GM21786 (cell line): ENCODE results near the gene RFXANK.
"Not testable (repeated sequence)": the region's sequence is repeated elsewhere in the genome, so short reads cannot be mapped to it uniquely, and the experiment has no call there.

Experiments
- ATAC-seq: cut with Tn5 transposase; IDR thresholded peaks from one replicate; pipeline ENCODE4 v1.9.1; 2021; ENCODE audit not compliant: unreplicated experiment

RFXANK gene

DNA sequence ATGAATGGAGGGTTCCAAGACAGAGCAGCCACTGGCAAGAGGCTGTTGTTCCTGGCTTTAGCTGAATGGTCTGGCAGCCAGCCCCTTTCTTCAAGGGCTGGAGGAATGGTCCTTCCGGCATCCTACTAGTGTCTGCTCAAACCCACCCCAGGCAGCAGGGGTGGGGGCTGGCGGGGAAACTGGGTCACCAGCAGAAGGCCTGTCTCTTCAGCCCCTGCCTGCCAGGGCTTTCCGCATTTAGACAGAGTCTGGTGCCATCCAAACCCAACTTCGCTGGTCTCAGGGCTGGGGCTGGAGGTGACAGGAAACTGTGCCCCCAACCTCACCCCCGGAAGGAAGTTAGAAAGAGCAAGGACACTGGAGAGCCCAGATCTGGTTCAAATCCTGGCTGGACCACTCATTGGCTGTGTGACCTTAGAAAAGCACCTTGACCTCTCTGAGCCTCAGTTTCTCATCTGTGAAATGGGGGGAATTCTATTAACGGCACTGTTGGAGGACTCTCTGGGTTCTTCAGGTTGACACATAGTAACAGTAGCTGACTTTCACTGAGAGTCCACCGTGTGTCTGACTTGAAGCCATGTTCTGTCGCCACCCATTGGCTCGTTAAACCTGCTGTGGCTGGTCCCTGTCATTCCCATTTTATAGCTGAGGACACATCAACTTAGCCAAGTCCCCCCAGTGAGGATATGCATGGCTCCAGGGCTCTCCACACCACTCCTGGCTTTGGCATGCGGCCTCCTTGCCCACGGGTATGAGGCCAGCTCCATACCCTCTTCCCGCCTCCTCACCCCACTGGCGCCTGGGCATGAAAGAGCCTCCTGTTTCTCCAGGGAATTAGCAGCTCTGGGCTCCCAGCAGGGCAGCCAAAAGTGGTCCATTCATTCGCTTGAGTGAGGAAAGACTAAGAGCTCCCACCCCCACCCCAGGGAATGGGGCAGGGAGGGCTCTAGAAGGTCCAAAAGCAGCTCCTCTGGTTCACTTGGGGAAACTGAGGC, 13.7 kb downstream of the RFXANK start:
- ATAC-seq = no peak

DNA sequence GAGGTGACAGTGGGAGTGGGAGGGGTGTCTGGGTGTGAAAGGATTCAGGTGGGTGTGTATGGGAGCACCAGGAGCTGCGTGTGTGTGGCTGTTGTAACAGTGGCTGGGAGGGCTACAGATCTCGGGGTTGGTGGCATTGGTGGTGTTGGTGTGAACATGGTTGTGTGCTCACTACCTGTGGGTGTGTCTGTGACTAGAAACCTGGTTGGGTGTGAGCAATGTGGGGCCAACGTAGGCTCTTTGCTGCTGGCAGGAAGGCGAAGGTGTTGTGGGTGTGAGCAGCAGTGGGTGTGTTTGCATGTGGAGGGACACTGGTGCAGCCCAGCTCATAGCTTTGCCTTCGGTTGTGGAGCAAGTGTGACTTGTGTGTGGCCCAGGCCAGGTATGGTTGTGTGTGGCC, 14.9 kb downstream of the RFXANK start:
- ATAC-seq = no peak

DNA sequence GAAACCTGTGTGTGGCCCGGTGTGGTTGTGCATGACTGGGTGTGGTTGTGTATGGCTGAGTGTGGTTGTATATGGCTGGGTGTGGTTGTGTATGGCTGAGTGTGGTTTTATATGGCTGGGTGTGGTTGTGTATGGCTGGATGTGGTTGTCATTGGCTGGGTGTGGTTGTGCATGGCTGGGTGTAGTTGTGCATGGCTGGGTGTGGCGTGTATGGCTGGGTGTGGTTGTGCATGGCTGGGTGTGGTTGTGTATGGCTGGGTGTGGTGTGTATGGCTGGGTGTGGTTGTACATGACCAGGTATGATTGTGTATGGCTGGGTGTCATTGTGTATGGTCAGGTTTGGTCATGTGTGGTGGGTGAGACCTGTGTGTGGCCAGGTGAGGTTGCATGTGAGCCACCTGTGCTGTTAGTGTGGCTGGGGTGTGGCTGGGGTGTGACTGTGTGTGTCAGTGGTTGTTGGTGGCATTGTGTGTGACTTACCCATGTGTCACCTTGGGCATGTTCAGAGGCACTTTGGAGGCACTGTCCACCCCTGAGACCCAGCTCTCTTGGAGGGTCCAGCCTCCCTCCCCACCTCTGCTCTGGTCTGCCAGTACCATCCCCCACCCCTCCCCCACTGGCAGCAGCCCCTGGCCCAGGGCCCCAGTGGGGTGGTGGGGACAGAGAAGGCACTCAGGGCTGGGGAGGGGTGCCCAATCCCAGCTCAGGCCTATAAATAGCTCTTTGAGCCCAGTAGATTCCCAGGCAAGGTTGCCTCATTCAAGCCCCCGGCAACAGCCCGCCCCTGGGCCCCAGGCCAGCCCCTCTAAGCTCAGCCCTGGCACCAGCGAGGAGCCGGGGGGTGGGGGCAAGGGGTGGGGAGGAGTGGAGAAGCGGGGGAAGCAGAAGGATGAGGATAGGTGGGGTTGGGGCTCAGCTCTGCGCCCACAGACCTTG, 15.8 kb downstream of the RFXANK start:
- no peak for ATAC-seq

DNA sequence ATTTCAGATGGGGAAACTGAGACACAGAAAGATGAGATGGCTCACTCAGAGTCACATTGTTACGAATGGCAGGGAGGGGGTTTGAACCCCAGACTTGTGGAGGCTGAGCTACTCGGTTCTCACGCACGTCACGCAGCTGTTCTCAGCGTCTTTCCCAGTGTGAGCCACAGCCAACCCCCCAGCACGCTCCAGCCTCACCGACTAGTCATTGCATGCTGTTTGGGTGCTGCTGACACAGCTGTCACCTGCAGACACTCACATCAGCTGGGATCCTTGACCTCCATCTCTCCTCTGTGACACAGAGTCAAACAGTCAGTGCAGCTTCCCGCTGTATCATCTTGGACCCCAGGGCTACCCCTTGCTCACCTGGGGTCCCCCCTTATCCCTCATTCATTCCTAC, 17.3 kb downstream of the RFXANK start:
- no peak for ATAC-seq

DNA sequence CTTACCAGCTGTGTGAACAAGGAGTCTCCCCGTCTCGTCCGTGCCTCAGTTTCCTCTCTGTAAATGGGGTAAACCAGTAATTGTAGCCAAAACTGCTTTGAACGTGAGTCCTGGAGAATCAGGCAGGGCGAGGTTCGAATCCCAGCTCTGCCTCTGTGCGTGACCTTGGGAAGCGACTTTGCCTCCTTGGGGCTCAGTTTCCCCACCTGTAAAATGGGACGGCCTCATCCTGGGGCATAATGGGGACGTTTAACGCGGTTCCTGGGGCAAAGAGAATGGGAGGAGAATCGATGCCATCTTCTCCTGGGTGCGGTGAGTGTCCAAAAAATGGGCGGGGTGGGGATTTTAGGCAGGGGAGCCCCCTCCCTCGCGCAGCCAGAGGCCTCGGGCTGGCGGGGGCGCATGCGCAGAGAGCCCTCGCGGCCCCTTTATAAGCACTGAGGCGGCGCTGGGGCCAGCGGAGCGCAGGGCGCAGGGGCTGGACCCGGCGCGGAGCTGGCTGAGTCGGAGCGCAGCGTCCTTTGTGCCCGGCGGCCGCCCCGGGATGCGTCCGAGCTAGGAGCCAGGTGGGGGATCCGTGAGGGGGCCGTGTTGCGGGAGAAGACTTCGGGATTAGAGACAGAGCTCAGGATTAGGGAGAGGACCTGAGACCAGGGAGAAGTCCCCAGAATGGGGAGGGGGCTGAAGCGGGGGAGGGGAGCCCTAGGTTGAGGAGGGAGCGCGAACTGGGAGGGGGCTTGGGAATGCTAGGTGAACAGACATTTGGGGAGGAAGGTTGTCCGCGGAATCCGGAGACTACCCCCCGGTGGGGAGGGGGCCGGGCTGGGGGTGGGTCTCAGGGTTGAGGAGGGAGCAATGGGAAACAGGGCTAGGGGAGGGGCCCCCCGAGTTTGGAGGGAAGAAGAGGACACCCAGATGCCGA, 19.7 kb downstream of the RFXANK start, which contains the start of gene NCAN:
TSS of gene NCAN (plus strand) at position 460 of the 922 bp plus-strand sequence. CDS start 4,996 bp downstream, outside the sequence.
- no peak for ATAC-seq

DNA sequence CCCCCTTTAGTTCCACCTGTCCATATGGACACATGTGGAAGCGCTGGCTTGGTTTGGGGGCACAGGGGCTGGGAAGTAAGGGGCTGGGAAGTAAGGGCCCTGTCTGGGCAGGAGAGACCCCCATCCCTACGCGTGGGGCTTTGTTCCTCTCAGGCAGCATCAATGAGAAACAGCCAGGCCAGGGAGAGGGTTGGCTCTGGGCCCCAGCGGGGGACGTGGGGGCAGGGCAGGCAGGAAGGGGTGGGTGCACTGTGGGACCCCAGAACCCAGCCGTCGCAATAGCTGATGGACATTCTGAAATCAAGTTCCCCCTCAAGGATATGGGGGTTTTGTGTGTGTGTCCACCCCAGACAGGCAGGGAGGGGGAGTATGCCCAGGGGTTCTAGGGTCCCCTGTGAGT, 20.9 kb downstream of the RFXANK start:
- no peak for ATAC-seq

DNA sequence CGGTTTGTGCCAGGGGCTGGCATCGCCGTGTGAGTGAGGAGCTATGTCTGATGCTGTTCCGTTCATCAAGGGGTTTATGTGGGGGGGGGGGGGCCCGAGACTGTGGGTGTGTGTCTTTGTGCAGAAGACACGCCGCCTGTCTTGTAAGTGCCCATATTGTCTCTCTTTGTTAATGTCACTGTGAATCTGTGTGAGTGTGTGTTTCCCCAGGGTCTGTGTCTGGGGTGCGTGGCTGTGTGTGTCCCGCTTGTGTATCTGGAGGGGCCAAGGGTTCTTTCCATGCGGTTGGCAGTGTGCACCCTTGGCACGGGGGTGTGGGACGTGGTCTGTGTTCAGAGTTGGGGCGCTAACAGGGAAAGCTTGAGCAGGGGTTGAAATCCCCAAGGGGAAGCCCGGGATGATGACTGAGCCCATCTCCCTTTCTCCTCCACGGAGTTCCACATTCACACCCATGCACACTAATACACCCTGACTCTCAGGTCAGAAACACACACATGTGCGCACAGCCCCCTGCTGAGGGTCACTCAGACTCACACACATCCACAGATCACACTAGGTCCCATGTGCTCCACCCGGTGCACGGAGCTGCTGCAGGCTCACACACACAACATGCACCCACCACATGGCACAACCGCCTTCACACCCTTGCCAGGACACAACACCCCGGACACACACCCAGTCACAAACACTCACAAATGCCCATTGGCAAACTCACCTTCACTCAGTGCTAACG, 21.5 kb downstream of the RFXANK start:
- no peak for ATAC-seq

DNA sequence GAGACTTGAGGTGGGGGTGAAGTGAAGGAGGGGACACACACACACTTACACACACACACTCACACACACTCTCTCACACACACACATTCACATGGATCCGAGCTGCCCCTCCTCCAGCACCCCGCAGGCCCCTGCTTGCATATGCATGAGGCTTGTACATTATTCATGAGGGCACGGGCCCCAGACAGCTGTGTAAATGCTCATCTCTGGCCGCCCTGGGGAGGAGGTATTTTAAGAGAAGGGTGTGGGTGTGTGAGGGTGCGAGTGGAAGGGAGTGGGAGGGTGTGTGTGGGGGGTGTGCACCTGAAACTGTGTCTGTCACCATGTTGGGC, 22.1 kb downstream of the RFXANK start:
- ATAC-seq = no peak

DNA sequence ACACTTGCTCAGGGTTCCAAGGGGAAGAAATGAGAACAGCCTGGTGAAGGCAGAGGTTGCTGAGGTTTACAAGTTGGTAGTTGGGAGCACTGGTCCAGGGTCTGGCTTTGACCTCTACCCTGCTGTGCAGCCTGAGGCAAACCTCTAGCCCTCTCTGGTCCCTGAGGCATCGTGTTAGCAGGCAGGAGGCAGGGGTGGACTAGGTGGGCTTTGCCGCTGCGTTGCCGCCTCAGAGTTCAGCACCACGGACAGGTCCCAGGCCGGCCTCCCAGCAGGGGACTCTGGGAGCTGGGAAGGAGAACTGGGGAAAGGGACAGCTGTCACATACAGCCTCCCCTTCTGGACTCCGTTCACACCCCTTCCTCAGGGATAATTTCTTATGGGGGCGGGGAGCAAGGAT, 22.8 kb downstream of the RFXANK start:
- ATAC-seq = no peak

DNA sequence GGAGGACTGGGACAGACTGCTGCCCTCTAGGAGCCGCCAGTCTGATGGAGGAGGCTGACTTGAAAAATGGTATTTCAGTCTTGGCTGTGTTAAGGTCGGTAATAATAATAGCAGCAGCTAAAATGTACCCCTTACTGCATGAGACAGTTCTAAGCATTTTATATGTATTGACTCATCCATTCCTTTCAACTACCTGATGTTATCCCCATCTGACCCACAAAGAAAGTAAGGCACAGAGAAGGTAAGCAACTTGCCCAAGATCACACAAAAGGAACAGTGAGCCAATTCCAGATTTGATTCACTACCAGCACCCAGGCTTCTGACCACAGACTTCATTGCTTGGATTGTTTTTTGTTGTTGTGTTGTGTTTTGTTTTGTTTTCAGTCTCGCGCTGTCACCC, 23.7 kb downstream of the RFXANK start:
- no peak for ATAC-seq

DNA sequence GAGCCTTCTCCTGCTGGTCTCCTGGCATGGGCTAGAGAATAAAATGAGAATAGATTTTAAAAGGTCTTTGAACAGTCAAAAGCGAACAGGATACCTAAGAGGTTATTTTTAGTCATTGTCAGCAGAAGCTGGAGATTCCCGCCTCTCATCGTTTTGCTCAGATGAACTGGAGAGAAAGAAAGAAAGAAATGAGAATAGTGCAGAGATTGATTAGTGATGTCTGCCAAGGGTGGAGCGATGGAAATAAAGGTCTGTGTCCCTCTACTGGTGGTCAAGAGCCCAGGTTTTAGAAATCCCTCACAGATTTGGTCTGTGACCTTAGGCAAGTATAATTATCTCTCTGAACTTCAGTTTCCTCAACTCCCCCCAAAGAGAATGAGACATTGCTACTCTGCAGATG, 25.0 kb downstream of the RFXANK start:
- no peak for ATAC-seq

DNA sequence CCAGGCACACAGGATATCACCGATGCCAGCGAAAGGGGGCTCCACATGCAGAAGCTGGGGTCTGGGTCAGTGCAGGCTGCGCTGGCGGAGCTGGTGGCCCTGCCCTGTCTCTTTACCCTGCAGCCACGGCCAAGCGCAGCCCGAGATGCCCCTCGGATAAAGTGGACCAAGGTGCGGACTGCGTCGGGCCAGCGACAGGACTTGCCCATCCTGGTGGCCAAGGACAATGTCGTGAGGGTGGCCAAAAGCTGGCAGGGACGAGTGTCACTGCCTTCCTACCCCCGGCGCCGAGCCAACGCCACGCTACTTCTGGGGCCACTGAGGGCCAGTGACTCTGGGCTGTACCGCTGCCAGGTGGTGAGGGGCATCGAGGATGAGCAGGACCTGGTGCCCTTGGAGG, 26.9 kb downstream of the RFXANK start:
- no peak for ATAC-seq

DNA sequence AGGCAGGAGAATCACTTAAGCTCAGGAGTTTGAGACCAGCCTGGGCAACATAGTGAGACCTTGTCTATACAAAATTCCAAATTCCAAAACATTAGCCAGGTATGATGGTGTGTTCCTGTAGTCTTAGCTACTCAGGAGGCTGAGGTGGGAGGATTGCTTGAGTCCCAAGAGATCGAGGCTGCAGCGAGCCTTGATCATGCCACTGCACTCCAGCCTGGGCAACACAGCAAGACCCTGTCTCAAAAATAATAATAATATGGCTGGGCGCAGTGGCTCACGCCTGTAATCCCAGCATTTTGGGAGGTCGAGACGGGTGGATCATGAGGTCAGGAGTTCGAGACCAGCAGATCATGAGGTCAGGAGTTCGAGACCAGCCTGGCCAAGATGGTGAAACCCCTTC, 28.9 kb downstream of the RFXANK start:
- not testable (repeated sequence) for ATAC-seq

DNA sequence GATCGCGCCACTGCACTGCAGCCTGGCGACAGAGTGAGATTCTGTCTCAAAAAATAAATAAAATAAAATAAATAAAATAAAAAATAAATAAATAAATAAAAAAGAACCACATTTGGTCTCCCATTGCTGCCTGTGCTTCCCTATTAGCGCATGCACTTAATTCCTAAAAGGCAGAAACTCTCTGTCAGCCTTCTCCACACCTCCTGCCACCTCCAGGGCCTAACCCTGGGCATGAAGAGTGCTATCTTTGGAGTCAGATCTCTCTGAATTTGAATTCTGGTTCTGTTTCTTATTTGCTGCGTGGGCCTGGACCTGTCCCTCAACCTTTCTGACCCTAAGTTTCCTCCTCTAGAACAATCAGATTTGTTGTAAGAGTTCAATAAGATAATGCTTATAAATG, 31.0 kb downstream of the RFXANK start:
- no peak for ATAC-seq

DNA sequence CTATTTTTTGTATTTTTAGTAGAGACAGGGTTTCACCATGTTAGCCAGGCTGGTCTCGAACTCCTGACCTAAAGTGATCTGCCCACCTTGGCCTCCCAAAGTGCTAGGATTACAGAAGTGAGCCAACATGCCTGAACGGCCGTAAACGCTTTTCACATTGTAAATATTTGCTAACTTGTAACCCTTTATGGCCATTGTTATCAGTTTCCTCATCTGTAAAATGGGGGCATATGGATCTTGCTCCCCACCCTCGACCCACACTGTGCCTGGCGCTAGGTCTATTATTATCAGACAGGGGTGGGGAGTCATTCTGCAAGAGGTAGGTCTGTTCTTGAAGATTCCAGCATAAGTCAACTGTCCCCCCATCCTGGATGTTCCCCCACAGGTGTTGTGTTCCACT, 31.6 kb downstream of the RFXANK start:
- no peak for ATAC-seq

DNA sequence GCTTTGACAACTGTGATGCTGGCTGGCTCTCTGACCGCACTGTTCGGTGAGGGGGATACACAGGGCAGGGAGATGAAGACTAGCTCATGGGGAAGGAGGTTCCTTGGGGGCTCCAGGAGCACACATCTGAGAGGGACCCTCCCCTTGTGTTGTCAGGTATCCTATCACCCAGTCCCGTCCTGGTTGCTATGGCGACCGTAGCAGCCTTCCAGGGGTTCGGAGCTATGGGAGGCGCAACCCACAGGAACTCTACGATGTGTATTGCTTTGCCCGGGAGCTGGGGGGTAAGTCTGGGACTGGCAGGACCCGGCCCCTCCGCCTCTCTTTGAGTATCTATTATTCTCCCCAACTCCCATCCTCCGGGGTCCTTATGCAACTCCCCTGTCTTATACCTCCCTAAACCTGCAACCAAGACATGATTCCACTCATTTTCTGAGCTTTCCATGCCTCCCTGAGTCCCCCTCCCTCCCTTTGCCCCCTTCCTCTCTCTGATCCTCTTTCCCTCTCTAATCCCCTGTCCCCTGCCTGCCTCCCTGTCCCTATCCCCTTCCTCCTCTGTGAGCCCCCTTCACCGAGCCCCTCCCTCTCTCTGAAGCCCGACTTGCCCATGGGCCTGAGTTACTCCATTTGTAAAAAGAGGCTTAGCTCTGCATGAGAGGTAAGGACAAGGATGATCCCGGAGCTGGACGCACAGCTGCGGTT, 32.2 kb downstream of the RFXANK start:
- no peak for ATAC-seq

DNA sequence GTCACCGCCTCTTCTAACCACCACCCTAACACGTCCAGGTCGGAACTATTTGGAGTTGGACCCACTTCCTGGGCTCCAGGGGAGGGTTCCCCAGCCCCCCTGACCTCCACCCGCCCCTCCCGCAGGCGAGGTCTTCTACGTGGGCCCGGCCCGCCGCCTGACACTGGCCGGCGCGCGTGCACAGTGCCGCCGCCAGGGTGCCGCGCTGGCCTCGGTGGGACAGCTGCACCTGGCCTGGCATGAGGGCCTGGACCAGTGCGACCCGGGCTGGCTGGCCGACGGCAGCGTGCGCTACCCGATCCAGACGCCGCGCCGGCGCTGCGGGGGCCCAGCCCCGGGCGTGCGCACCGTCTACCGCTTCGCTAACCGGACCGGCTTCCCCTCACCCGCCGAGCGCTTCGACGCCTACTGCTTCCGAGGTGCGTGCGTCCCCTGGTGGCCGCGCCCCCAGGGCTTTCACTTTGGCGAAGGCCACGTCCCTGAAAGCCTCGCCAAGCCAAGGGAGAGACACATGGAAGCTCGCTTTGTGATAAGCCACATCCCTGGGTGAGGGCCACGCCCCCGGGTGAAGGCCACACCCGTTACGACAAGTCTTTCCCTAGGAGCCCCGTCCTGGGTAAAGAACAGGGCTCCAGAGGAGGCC, 32.9 kb downstream of the RFXANK start:
- ATAC-seq = no peak

DNA sequence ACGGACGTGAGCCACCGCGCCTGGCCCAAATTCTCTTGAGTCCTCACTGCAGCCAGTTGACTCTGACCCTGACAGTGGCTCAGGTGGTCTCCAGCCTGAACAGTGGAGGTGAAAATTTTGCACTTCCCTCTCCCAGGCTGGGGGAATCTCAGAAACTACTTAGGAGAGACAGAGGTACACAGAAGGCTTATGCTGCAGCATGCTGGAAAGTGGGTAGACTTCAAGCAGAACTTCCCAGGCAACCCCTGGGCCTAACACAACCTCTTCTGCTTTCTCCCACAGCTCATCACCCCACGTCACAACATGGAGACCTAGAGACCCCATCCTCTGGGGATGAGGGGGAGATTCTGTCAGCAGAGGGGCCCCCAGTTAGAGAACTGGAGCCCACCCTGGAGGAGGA, 34.1 kb downstream of the RFXANK start:
- ATAC-seq = no peak

DNA sequence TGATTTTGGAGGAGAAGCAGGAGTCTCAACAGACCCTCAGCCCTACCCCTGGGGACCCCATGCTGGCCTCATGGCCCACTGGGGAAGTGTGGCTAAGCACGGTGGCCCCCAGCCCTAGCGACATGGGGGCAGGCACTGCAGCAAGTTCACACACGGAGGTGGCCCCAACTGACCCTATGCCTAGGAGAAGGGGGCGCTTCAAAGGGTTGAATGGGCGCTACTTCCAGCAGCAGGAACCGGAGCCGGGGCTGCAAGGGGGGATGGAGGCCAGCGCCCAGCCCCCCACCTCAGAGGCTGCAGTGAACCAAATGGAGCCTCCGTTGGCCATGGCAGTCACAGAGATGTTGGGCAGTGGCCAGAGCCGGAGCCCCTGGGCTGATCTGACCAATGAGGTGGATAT, 34.6 kb downstream of the RFXANK start:
- ATAC-seq = no peak
